ENCODE results near the gene CCDC86. TPM values are rescaled to one million over a fixed set of nuclear protein-coding genes. Genes with fewer than 3 reads are reported as not detected.

CCDC86 gene
- total RNA-seq, 1 experiment from 2014 or later = 55.9 TPM

DNA sequence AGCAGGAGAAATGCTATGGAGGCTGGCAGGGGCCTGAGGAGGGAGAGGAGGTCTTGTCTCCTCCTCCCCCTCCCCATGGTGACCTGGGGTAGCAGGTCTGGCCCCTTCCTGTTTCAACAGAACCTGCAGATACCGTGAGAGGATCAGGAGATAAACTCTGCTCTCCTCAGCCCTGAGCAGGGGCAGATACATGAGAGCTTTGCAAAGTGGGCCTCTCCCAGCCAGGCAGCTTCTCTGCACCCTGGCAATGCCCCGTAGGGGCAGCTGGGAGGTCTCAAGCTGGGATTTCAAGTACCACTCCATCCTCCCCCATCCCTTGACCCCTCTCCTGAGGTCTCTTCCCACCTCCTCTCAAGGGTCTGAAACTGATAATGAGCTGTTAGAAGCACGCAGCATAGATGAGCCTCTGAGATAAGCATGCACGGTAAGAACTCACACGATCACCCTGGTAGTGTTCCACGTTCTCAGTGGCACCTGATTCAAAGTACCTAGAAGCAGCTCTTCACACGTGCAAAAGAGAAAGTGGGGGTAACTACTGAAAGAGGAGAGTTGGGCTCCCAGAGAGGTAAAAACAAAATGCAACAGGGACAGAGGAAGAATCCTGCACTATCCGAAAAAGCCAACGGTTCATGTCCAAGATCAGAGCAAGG is 4.9 kb upstream of the CCDC86 start:
- intact Hi-C loops (cut with micrococcal nuclease; ENCODE audit: unreplicated experiment) = no loop called here
- Mint-ChIP-seq H3K36me3 (ENCODE audit: insufficient read depth, unreplicated experiment) (peaks cover 11% of the 10 kb centered on the region), H3K27ac (ENCODE audit: unreplicated experiment) (no peak overlapping the region), H3K9me3 (ENCODE audit: unreplicated experiment) (no peaks in the 10 kb centered on the region), H3K4me3 (ENCODE audit: unreplicated experiment) (no peak overlapping the region), H3K4me1 (ENCODE audit: low read depth, unreplicated experiment) (peaks cover 6% of the 10 kb centered on the region), H3K27me3 (ENCODE audit: insufficient read depth, unreplicated experiment) (no peaks in the 10 kb centered on the region)
- TF ChIP-seq CTCF (IDR thresholded peaks at IDR 0.05; ENCODE audit: insufficient read depth in 1 of 2, low read depth in 1 of 2, low read length in 1 of 2, severe bottlenecking in 1 of 2, unreplicated experiment in 1 of 2) = no peak
- no peak overlapping the region for H3K4me3 ChIP-seq (ENCODE audit: low read depth, low read length)
- CTCF ChIA-PET = interaction anchor here (1.6 kb wide), 1 partner anchor 51 kb away, joined by 6 read pairs; no protein-coding TSS in a partner anchor
- H3K27me3 ChIP-seq (replicated peaks; ENCODE audit: control insufficient read depth, insufficient read depth, low read length) = no peaks in the 10 kb centered on the region
- no peaks in the 10 kb centered on the region for H3K9me3 ChIP-seq
- BruUV-seq (replicated peaks) = no TSS peak
- DNase-seq = no peak
- POLR2A ChIA-PET = no interaction called here
- no peaks in the 10 kb centered on the region for H3K4me1 ChIP-seq
- H3K36me3 ChIP-seq (ENCODE audit: control insufficient read depth, insufficient read depth, low read length) = no peaks in the 10 kb centered on the region

DNA sequence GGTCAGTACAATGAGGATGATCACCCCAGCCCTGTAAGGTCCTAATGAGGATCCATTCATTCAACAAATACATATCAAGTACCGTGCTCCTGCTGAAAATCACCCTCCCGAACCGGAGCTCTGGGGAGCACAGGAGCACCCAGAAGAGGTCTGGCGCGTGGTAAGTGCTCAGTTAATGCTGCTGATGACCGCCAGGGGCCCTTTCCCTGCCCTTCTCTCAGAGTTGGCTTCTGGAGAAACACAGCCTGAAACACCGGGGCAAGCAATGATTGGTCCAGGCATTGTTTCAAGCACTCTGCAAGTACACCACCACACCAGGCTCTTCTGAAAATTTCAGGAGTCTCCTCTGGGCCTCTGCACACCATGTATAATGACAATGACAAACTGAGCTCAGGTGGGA is 3.8 kb upstream of the CCDC86 start:
- Histone ChIP-seq H3K27me3 (replicated peaks; ENCODE audit: control insufficient read depth, insufficient read depth, low read length) (no peaks in the 10 kb centered on the region), H3K9me3 (no peaks in the 10 kb centered on the region), H3K4me3 (ENCODE audit: low read depth, low read length) (no peak overlapping the region), H3K36me3 (ENCODE audit: control insufficient read depth, insufficient read depth, low read length) (no peaks in the 10 kb centered on the region), H3K4me1 (no peaks in the 10 kb centered on the region)
- no peaks in the 10 kb centered on the region for H3K9me3 Mint-ChIP-seq (ENCODE audit: unreplicated experiment)
- peaks cover 17% of the 10 kb centered on the region for H3K36me3 Mint-ChIP-seq (ENCODE audit: insufficient read depth, unreplicated experiment)
- no peak for TF ChIP-seq CTCF (IDR thresholded peaks at IDR 0.05; ENCODE audit: insufficient read depth in 1 of 2, low read depth in 1 of 2, low read length in 1 of 2, severe bottlenecking in 1 of 2, unreplicated experiment in 1 of 2)
- no peak overlapping the region for H3K4me3 Mint-ChIP-seq (ENCODE audit: unreplicated experiment)
- no peaks in the 10 kb centered on the region for H3K27me3 Mint-ChIP-seq (ENCODE audit: insufficient read depth, unreplicated experiment)
- no TSS peak for BruUV-seq (replicated peaks)
- DNase-seq = no peak
- ChIA-PET POLR2A (no interaction called here), CTCF (interaction anchor here (1.6 kb wide), 1 partner anchor 49 kb away, joined by 6 read pairs; no protein-coding TSS in a partner anchor)
- peaks cover 6% of the 10 kb centered on the region for H3K4me1 Mint-ChIP-seq (ENCODE audit: low read depth, unreplicated experiment)
- intact Hi-C loops (cut with micrococcal nuclease; ENCODE audit: unreplicated experiment) = no loop called here
- no peak overlapping the region for H3K27ac Mint-ChIP-seq (ENCODE audit: unreplicated experiment)

- Mint-ChIP-seq H3K27ac (ENCODE audit: unreplicated experiment) (peak overlapping the region; percentile 71), H3K4me1 (ENCODE audit: low read depth, unreplicated experiment) (peaks cover 31% of the 10 kb centered on the region), H3K9me3 (ENCODE audit: unreplicated experiment) (no peaks in the 10 kb centered on the region), H3K36me3 (ENCODE audit: insufficient read depth, unreplicated experiment) (peaks cover 36% of the 10 kb centered on the region), H3K27me3 (ENCODE audit: insufficient read depth, unreplicated experiment) (no peaks in the 10 kb centered on the region), H3K4me3 (ENCODE audit: unreplicated experiment) (peak overlapping the region; percentile 69)
- intact Hi-C loops (cut with micrococcal nuclease; ENCODE audit: unreplicated experiment) = no loop called here
- Histone ChIP-seq H3K9me3 (no peaks in the 10 kb centered on the region), H3K4me1 (peaks cover 16% of the 10 kb centered on the region), H3K4me3 (ENCODE audit: low read depth, low read length) (no peak overlapping the region), H3K27me3 (replicated peaks; ENCODE audit: control insufficient read depth, insufficient read depth, low read length) (no peaks in the 10 kb centered on the region), H3K36me3 (ENCODE audit: control insufficient read depth, insufficient read depth, low read length) (no peaks in the 10 kb centered on the region)
- BruUV-seq (replicated peaks) = no TSS peak
- ChIA-PET CTCF (no interaction called here), POLR2A (interaction anchor here (0.6 kb wide), 1 partner anchor 26 kb away, joined by 3 read pairs; no protein-coding TSS in a partner anchor)
- DNase-seq = no peak
- TF ChIP-seq CTCF (IDR thresholded peaks at IDR 0.05; ENCODE audit: insufficient read depth in 1 of 2, low read depth in 1 of 2, low read length in 1 of 2, severe bottlenecking in 1 of 2, unreplicated experiment in 1 of 2) = no peak
Measured at GRCh38 chr11:60840470-60841430, 1.2 kb upstream of the CCDC86 start.

Measured in Caco-2 (cell line).